GM12874 (cell line): ENCODE measurements around the gene BLMH.

ENCODE experiments used
- TF ChIP-seq, protein P1 (sequence below): IDR thresholded peaks from 2 replicates; pipeline ENCODE4 v1.5.1; 2011; ENCODE audit warnings: low read depth, mild to moderate bottlenecking, control low read depth, low read length, moderate library complexity; ENCODE audit not compliant: insufficient read depth

The BLMH gene

DNA sequence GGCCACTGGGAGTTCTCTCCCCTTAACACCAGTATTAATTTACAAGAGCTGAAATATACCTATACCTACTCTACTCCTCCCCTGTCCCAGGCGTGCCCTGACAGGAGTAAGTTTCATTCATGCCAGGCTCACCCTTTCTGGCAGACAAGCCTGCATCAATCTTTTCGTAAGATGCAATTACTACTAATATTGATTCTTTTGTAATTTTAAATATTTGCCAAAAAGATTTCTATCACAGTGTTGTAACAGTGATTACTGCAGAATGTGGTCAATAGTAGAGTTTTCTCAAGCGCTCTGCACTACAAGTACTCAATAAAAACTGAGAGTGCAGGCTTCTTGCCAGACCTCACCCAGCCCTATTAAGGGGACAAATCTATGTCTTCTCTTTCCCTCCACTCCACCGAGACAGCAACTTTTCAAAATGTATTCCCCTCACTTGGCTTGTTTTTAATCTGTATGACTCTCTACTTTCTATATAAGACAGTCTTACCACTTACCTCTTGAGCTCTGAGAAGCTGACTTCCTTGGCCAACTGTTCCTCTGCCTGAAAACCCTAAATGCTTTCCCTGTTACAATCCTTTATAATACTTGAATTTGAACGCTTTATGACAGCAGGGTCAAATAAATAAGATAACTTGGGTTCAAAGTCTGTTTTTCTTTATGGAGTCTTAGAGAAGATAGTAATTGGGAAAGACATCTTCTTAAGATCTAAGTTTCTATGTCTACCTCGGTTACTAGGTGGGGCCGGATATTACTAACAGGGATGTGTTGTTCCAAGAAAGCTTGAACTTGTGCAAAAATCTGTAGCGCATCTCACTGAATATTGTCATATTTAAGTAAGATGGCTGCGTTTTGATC lies 42.0 kb upstream of the BLMH start, which contains the start of gene TMIGD1:
Gene TMIGD1 (minus strand): TSS at position 555 of the 858 bp plus-strand sequence. CDS start 1,924 bp downstream, outside the sequence.
- TF ChIP-seq, protein P1, sequence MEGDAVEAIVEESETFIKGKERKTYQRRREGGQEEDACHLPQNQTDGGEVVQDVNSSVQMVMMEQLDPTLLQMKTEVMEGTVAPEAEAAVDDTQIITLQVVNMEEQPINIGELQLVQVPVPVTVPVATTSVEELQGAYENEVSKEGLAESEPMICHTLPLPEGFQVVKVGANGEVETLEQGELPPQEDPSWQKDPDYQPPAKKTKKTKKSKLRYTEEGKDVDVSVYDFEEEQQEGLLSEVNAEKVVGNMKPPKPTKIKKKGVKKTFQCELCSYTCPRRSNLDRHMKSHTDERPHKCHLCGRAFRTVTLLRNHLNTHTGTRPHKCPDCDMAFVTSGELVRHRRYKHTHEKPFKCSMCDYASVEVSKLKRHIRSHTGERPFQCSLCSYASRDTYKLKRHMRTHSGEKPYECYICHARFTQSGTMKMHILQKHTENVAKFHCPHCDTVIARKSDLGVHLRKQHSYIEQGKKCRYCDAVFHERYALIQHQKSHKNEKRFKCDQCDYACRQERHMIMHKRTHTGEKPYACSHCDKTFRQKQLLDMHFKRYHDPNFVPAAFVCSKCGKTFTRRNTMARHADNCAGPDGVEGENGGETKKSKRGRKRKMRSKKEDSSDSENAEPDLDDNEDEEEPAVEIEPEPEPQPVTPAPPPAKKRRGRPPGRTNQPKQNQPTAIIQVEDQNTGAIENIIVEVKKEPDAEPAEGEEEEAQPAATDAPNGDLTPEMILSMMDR: no peak

DNA sequence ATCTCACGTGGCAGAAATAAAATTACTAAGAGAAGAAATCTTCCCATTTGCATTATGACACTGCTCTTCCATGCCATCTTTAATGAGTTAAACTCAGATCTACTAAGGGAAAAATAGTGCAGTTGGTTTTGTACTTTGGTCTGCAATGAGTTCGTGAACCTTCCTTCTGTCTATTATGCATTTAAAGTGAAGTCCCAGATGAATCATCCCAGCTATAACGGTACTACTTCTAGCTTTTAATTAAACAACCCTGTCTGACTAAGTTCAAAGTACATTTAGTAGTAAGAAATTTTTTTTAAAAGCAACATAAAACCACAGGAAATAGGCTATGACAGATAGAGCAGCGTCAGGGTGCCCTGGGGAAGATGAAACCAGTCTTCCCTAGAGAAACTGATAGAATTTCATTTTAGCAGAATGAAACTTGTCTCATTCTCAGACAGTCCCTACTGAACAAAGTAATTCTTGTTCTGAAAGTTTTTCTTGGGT lies 40.4 kb upstream of the BLMH start:
- TF ChIP-seq, protein P1: no peak

DNA sequence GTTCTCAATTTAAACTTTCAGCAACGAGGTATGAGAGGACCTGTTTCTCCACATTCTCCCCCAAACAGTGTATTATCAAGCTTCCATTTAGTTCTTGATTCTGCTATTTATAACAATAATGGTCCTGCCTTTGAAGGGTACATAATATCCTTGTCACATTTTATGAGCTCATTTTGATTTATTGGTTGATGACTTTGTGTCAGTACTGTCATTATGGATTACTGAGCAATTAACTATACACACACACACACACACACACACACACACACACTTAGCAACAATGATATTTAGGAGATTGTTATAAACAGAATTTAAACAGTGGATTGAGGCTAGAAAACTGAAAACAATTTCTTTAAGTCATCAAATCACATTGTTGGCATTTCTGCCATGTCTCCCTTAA lies 35.1 kb upstream of the BLMH start:
- TF ChIP-seq, protein P1: no peak

DNA sequence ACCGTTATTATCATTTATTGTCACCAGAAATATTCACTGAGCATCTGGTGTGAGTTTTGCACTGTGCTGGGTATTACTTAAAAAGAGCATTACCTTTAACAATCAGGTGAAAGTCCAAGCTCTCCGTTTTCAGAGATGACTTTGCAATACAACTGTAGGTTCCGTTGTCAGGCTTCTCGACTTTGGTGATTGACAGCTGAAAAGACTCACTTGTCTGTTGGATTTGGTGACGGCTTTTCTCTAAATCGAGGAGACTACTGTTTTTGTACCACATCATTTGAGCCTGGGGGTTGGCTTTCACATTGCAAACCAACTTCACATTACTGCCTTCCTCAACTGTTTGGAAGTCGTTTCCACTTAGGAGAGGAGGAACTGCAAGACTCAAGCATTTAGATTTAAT lies 33.0 kb upstream of the BLMH start:
- TF ChIP-seq, protein P1: no peak

DNA sequence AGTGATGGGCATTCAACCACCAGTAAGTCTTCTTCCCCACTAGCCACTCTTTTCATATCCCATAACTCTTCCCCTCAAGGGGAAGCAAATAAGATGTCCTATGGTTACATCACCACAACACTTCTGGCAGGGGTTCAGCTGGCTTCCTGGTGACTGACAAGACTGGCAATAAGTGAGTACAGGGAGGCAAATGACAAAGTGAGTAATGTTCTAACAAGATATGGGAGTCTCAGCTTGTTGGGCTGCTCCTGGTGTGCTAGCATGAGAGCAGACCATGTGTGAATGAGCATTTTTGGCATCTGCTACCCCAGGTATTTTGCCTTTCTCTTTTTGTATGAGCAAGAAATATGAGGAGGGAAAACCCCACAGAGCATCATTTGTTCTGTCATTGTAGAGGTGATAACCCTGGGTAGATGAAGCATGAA lies 32.2 kb upstream of the BLMH start:
- TF ChIP-seq, protein P1: no peak

DNA sequence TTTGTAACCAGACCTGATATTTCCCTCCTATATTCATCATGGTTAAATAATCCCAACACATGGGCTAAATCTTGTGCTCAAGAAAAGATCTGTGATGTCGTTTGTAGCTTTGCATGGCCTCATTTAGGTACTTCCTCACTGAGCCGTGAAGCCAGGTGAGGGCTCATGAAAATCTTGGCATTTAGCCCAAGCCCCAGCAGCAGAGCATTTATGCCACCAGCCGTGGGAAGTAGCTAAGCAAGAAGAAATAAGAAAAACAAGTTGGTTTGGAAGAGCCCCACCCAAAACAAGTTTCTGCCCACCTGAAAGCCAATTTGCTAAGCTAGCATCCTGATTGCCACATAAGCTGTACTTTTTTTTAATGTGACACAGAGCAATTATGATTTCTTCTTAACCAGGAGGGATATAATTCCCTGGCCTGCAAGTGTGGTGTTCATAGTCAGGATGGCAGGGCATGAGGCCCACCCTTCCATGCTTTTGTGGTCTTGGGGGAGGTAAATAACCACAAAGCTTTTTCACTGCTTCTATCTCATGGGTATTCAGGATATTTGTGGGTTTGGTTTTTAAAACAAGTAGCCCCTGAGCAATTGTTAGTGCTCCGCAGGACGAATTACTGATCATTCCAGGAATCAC lies 31.6 kb upstream of the BLMH start:
- TF ChIP-seq, protein P1: no peak

DNA sequence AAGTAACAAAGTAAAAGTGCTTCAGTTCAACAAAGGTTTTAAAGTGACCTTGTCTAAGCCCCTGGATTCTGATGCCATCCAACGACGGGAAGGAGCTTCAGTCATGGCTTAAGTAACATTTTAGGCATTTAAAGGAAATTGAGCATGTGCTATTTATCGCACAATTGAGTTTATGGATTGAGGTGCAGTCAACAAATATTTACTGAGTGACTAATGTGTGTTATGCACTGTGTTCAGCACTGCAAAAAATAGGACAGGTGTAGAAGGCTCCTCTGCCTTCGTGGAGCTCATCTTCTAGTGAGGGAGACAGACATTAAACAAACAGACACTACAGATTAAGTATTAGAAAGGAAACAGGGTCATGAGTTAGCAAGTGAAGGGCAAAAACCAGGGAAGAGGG lies 29.6 kb upstream of the BLMH start:
- TF ChIP-seq, protein P1: no peak
